GM23338 (cell line): ENCODE measurements around the gene SELENON. TPM values are rescaled to one million over a fixed set of nuclear protein-coding genes. Genes with fewer than 3 reads are reported as not detected.

ENCODE experiments used
- ATAC-seq: fragments of 200-7000 bp; cut with Tn5 transposase; 3 replicates; pipeline ENCODE4 v1.9.1; 2020
- DNase-seq: peaks from one replicate; pipeline ENCODE4 v3.0.0-alpha.2; 2015; ENCODE audit warnings: low spot score
- H2AFZ ChIP-seq: fragments of 200-600 bp; sonication (generic); 2 replicates; pipeline ENCODE4 v1.8.0; 2016; ENCODE audit warnings: antibody characterized with exemption, mild to moderate bottlenecking, moderate library complexity
- H3F3A ChIP-seq: fragments of 200-600 bp; sonication (generic); replicated peaks from 2 replicates; pipeline ENCODE4 v1.8.0; 2017; ENCODE audit warnings: antibody characterized with exemption, mixed run types, low read depth
- H3K27ac ChIP-seq: fragments of 200-600 bp; sonication (generic); 2 replicates; pipeline ENCODE4 v1.6.1; 2016; ENCODE audit warnings: low read depth
- H3K27me3 ChIP-seq: fragments of 200-600 bp; sonication (generic); 2 replicates; pipeline ENCODE4 v1.8.0; 2016; ENCODE audit warnings: mild to moderate bottlenecking, mixed run types, moderate library complexity; ENCODE audit not compliant: insufficient read depth
- H3K36me3 ChIP-seq: fragments of 200-600 bp; sonication (generic); 2 replicates; pipeline ENCODE4 v1.8.0; 2016; ENCODE audit warnings: mild to moderate bottlenecking; ENCODE audit not compliant: insufficient read depth
- H3K4me1 ChIP-seq: fragments of 200-600 bp; sonication (generic); 2 replicates; pipeline ENCODE4 v1.8.0; 2016; ENCODE audit warnings: mild to moderate bottlenecking, moderate library complexity; ENCODE audit not compliant: insufficient read depth
- H3K4me2 ChIP-seq: fragments of 200-600 bp; sonication (generic); 2 replicates; pipeline ENCODE4 v1.7.1; 2017; ENCODE audit warnings: mixed run types
- H3K4me3 ChIP-seq: fragments of 200-600 bp; sonication (generic); 2 replicates; pipeline ENCODE4 v1.6.1; 2016; ENCODE audit warnings: mixed run types
- H3K79me2 ChIP-seq: fragments of 200-600 bp; sonication (generic); replicated peaks from 2 replicates; pipeline ENCODE4 v1.8.0; 2017; ENCODE audit warnings: mild to moderate bottlenecking; ENCODE audit not compliant: insufficient read depth
- H3K9me2 ChIP-seq: fragments of 200-600 bp; sonication (generic); 2 replicates; pipeline ENCODE4 v1.8.0; 2017; ENCODE audit not compliant: insufficient read depth
- H4K20me1 ChIP-seq: fragments of 200-600 bp; sonication (generic); replicated peaks from 2 replicates; pipeline ENCODE4 v1.8.0; 2017; ENCODE audit warnings: mild to moderate bottlenecking; ENCODE audit not compliant: insufficient read depth
- H3K27ac Mint-ChIP-seq: 2 replicates; pipeline ENCODE4 v1.8.0; 2020; ENCODE audit warnings: inconsistent platforms, mild to moderate bottlenecking, moderate library complexity, mixed read lengths
- H3K27me3 Mint-ChIP-seq: 3 replicates; pipeline ENCODE4 v1.8.0; 2022; ENCODE audit warnings: low read depth, mild to moderate bottlenecking, moderate library complexity, mixed read lengths, inconsistent platforms; ENCODE audit not compliant: insufficient read depth, poor library complexity
- H3K36me3 Mint-ChIP-seq: 3 replicates; pipeline ENCODE4 v1.8.0; 2021; ENCODE audit warnings: low read depth, mild to moderate bottlenecking, inconsistent platforms, moderate library complexity, mixed read lengths
- H3K4me1 Mint-ChIP-seq: 3 replicates; pipeline ENCODE4 v1.8.0; 2020; ENCODE audit warnings: mild to moderate bottlenecking, inconsistent platforms, mixed read lengths
- H3K4me3 Mint-ChIP-seq: 3 replicates; pipeline ENCODE4 v1.8.0; 2021; ENCODE audit warnings: moderate library complexity, mild to moderate bottlenecking, inconsistent platforms, mixed read lengths
- H3K9me3 Mint-ChIP-seq: 3 replicates; pipeline ENCODE4 v1.8.0; 2020; ENCODE audit warnings: moderate library complexity, mild to moderate bottlenecking, inconsistent platforms, mixed read lengths
- EZH2 ChIP-seq: fragments of 200-600 bp; sonication (generic); IDR thresholded peaks from one replicate; pipeline ENCODE4 v1.8.0; 2017; ENCODE audit warnings: antibody characterized with exemption, mild to moderate bottlenecking, low read depth; ENCODE audit not compliant: unreplicated experiment
- EZH2phosphoT487 ChIP-seq: fragments of 200-600 bp; sonication (generic); IDR thresholded peaks from one replicate; pipeline ENCODE4 v1.8.1; 2018; ENCODE audit warnings: antibody characterized with exemption; ENCODE audit not compliant: unreplicated experiment
- JUNB ChIP-seq: IDR thresholded peaks from one replicate; pipeline ENCODE4 v1.6.1; 2016; ENCODE audit warnings: antibody characterized with exemption; ENCODE audit not compliant: unreplicated experiment
- POLR2AphosphoS5 ChIP-seq: IDR thresholded peaks from 2 replicates; pipeline ENCODE4 v1.6.1; 2016; ENCODE audit warnings: antibody characterized with exemption, low read depth
- STAT1 ChIP-seq: IDR thresholded peaks from one replicate; pipeline ENCODE4 v1.6.1; 2016; ENCODE audit warnings: antibody characterized with exemption; ENCODE audit not compliant: unreplicated experiment
- ZNF114 ChIP-seq: fragments of 250-450 bp; sonication (Bioruptor Pico); IDR thresholded peaks from 2 replicates; pipeline ENCODE4 v1.5.0; 2020; ENCODE audit warnings: mild to moderate bottlenecking, moderate library complexity
- ZNF331 ChIP-seq: fragments of 250-450 bp; sonication (Bioruptor Pico); IDR thresholded peaks from 2 replicates; pipeline ENCODE4 v1.5.0; 2020; ENCODE audit warnings: low read depth, mild to moderate bottlenecking, moderate library complexity
- polyA plus RNA-seq: library from polyadenylated mRNA; unstranded; fragments of >200 nt; fragmentation: Nextera tagmentation; extraction: Ambion mirVana; gene quantifications from 2 replicates; pipeline ENCODE4 v1.2.1, GENCODE V29; 2016
- total RNA-seq: library from RNA; depleted of rRNA; stranded (reverse); fragments of >200 nt; shearing (Covaris generic); gene quantifications from 2 replicates; pipeline ENCODE4 v1.2.3, GENCODE V29; 2014
- TF ChIP-seq, protein P1 (sequence below): fragments of 250-450 bp; sonication (Bioruptor Pico); IDR thresholded peaks from 2 replicates; pipeline ENCODE4 v1.5.0; 2020; ENCODE audit warnings: mild to moderate bottlenecking, moderate library complexity
- TF ChIP-seq, protein P2 (sequence below): IDR thresholded peaks from 2 replicates; pipeline ENCODE4 v1.6.1; 2016; ENCODE audit warnings: antibody characterized with exemption
- TF ChIP-seq, protein P3 (sequence below), 2 experiments: fragments of 200-600 bp in 1 of 2; sonication (generic) in 1 of 2; conservative IDR thresholded peaks; 2 replicates each; pipeline versions ENCODE4 v1.5.1 to v1.6.1; 2016 to 2017; ENCODE audit warnings: antibody characterized with exemption in 2 of 2, low read depth in 2 of 2, mild to moderate bottlenecking in 2 of 2, moderate library complexity in 1 of 2

SELENON gene
- total and polyA plus RNA-seq, 2 experiments from 2014 or later, result 17.9 to 93.2 TPM

DNA sequence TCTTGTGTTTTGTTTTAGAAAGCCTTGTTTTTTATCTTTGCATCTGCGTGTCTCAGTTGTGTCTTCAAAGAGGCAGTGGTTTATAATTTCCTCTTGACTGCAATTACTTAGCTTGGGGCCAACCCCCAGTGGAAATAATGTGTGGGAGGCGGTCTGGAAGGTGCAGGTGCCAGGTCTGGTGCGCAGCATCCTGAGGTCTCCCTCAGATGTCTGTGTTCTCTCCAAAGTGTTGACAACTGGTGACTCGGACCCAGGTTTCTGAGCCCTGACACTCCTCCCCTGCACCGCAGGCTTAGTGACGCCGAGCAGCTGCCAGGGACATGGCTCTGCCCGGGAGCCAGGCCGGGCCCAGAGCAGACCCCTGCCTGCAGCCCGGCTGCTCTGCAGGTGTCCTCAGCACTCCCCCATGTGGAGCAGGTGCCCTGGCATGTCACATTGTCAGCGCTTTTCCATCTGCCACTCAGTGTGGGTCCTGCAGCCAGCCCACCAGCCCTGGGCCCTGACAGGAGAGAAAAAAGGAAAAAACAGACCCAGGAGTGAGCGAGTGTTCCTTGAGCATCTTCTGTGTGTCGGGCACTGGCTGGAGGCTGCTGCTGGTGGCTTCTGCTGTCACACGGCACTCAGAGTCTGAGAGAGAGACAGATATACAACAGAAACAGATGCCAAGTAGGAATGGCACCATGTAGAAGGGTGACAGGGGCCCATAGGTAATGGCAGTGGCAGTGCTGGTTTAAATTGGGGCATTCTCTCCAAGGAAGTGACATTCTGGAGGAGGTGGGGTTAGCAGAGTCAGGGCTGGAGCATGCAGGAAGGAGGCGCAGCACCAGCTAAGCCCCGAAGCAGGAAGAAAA lies 24.8 kb upstream of the SELENON start:
- peaks cover 8% of the 10 kb centered on the region for H3K4me1 ChIP-seq
- TF ChIP-seq ZNF114 (CRISPR knock-in tag) (no peak), ZNF331 (CRISPR knock-in tag) (no peak), POLR2AphosphoS5 (no peak), EZH2phosphoT487 (no peak), EZH2 (no peak), STAT1 (no peak), JUNB (no peak)
- TF ChIP-seq, protein P1, sequence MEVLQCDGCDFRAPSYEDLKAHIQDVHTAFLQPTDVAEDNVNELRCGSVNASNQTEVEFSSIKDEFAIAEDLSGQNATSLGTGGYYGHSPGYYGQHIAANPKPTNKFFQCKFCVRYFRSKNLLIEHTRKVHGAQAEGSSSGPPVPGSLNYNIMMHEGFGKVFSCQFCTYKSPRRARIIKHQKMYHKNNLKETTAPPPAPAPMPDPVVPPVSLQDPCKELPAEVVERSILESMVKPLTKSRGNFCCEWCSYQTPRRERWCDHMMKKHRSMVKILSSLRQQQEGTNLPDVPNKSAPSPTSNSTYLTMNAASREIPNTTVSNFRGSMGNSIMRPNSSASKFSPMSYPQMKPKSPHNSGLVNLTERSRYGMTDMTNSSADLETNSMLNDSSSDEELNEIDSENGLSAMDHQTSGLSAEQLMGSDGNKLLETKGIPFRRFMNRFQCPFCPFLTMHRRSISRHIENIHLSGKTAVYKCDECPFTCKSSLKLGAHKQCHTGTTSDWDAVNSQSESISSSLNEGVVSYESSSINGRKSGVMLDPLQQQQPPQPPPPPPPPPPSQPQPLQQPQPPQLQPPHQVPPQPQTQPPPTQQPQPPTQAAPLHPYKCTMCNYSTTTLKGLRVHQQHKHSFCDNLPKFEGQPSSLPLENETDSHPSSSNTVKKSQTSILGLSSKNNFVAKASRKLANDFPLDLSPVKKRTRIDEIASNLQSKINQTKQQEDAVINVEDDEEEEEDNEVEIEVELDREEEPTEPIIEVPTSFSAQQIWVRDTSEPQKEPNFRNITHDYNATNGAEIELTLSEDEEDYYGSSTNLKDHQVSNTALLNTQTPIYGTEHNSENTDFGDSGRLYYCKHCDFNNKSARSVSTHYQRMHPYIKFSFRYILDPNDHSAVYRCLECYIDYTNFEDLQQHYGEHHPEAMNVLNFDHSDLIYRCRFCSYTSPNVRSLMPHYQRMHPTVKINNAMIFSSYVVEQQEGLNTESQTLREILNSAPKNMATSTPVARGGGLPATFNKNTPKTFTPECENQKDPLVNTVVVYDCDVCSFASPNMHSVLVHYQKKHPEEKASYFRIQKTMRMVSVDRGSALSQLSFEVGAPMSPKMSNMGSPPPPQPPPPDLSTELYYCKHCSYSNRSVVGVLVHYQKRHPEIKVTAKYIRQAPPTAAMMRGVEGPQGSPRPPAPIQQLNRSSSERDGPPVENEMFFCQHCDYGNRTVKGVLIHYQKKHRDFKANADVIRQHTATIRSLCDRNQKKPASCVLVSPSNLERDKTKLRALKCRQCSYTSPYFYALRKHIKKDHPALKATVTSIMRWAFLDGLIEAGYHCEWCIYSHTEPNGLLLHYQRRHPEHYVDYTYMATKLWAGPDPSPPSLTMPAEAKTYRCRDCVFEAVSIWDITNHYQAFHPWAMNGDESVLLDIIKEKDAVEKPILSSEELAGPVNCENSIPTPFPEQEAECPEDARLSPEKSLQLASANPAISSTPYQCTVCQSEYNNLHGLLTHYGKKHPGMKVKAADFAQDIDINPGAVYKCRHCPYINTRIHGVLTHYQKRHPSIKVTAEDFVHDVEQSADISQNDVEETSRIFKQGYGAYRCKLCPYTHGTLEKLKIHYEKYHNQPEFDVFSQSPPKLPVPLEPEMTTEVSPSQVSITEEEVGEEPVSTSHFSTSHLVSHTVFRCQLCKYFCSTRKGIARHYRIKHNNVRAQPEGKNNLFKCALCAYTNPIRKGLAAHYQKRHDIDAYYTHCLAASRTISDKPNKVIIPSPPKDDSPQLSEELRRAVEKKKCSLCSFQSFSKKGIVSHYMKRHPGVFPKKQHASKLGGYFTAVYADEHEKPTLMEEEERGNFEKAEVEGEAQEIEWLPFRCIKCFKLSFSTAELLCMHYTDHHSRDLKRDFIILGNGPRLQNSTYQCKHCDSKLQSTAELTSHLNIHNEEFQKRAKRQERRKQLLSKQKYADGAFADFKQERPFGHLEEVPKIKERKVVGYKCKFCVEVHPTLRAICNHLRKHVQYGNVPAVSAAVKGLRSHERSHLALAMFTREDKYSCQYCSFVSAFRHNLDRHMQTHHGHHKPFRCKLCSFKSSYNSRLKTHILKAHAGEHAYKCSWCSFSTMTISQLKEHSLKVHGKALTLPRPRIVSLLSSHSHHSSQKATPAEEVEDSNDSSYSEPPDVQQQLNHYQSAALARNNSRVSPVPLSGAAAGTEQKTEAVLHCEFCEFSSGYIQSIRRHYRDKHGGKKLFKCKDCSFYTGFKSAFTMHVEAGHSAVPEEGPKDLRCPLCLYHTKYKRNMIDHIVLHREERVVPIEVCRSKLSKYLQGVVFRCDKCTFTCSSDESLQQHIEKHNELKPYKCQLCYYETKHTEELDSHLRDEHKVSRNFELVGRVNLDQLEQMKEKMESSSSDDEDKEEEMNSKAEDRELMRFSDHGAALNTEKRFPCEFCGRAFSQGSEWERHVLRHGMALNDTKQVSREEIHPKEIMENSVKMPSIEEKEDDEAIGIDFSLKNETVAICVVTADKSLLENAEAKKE (CRISPR knock-in tag), result no peak
- TF ChIP-seq, protein P2, sequence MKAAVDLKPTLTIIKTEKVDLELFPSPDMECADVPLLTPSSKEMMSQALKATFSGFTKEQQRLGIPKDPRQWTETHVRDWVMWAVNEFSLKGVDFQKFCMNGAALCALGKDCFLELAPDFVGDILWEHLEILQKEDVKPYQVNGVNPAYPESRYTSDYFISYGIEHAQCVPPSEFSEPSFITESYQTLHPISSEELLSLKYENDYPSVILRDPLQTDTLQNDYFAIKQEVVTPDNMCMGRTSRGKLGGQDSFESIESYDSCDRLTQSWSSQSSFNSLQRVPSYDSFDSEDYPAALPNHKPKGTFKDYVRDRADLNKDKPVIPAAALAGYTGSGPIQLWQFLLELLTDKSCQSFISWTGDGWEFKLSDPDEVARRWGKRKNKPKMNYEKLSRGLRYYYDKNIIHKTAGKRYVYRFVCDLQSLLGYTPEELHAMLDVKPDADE, result no peak
- TF ChIP-seq, protein P3, sequence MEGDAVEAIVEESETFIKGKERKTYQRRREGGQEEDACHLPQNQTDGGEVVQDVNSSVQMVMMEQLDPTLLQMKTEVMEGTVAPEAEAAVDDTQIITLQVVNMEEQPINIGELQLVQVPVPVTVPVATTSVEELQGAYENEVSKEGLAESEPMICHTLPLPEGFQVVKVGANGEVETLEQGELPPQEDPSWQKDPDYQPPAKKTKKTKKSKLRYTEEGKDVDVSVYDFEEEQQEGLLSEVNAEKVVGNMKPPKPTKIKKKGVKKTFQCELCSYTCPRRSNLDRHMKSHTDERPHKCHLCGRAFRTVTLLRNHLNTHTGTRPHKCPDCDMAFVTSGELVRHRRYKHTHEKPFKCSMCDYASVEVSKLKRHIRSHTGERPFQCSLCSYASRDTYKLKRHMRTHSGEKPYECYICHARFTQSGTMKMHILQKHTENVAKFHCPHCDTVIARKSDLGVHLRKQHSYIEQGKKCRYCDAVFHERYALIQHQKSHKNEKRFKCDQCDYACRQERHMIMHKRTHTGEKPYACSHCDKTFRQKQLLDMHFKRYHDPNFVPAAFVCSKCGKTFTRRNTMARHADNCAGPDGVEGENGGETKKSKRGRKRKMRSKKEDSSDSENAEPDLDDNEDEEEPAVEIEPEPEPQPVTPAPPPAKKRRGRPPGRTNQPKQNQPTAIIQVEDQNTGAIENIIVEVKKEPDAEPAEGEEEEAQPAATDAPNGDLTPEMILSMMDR (conservative IDR thresholded peaks at IDR 0.05; ENCODE audit: low read depth in 2 of 2), result no peak
- H3K27me3 Mint-ChIP-seq, result peaks cover 16% of the 10 kb centered on the region
- no peaks in the 10 kb centered on the region for H3K36me3 ChIP-seq
- peaks cover 40% of the 10 kb centered on the region for H3K4me1 Mint-ChIP-seq
- ATAC-seq (peak; percentile 15; the same call in 2 of the 3 replicates), DNase-seq (no peak)
- H3K4me3 Mint-ChIP-seq, result no peak overlapping the region
- H3K79me2 ChIP-seq, result no peaks in the 10 kb centered on the region
- peak overlapping the region; percentile 21; the same call in 1 of the 2 replicates for H3K27ac Mint-ChIP-seq
- H3K4me2 ChIP-seq, result no peak overlapping the region
- H3F3A ChIP-seq, result peaks cover 7% of the 10 kb centered on the region
- H3K36me3 Mint-ChIP-seq, result no peaks in the 10 kb centered on the region
- H4K20me1 ChIP-seq, result no peaks in the 10 kb centered on the region
- H3K27me3 ChIP-seq, result no peaks in the 10 kb centered on the region
- H3K9me3 Mint-ChIP-seq, result no peaks in the 10 kb centered on the region
- H3K27ac ChIP-seq, result 0 out of 2 replicates have a peak overlapping the region, but pooled peaks have one; percentile 14
- H2AFZ ChIP-seq, result no peak overlapping the region
- H3K9me2 ChIP-seq, result no peaks in the 10 kb centered on the region
- H3K4me3 ChIP-seq, result no peak overlapping the region
